Cardiac muscle cell (in vitro differentiated cells and primary cell): ENCODE measurements around the gene PSAP. TPM values are rescaled to one million over a fixed set of nuclear protein-coding genes. Genes with fewer than 3 reads are reported as not detected.

Experiments used
- DNase-seq, 2 donors: peaks; one replicate each; pipeline versions ENCODE4 v3.0.0 to v3.0.0-alpha.2; 2010 to 2017; ENCODE audit warnings: low read depth in 1 of 2, low spot score in 1 of 2
- H3K27ac ChIP-seq: fragments of 200-600 bp; sonication (generic); 2 replicates; pipeline ENCODE4 v1.5.1; 2016
- H3K27me3 ChIP-seq: fragments of 200-600 bp; sonication (generic); 2 replicates; pipeline ENCODE4 v1.6.0; 2016; ENCODE audit warnings: control low read depth
- H3K36me3 ChIP-seq: fragments of 200-600 bp; sonication (generic); 2 replicates; pipeline ENCODE4 v1.5.1; 2016; ENCODE audit warnings: control low read depth
- H3K4me1 ChIP-seq: fragments of 200-600 bp; sonication (generic); 2 replicates; pipeline ENCODE4 v1.8.1; 2017; ENCODE audit warnings: low read depth, mild to moderate bottlenecking, mixed run types
- H3K4me3 ChIP-seq: fragments of 200-600 bp; sonication (generic); 2 replicates; pipeline ENCODE4 v1.5.1; 2016; ENCODE audit warnings: mild to moderate bottlenecking
- H3K9me3 ChIP-seq: fragments of 200-600 bp; sonication (generic); 2 replicates; pipeline ENCODE4 v1.5.1; 2017; ENCODE audit warnings: low read depth, mild to moderate bottlenecking, control low read depth
- polyA plus RNA-seq: library from polyadenylated mRNA; unstranded; fragments of >200 nt; fragmentation: Nextera tagmentation; extraction: Ambion mirVana; gene quantifications from 2 replicates; pipeline ENCODE4 v1.2.1, GENCODE V29; 2016
- total RNA-seq: library from RNA; depleted of rRNA; stranded (reverse); fragments of >200 nt; gene quantifications from 2 replicates; pipeline ENCODE4 v1.2.3, GENCODE V29; 2016
- TF ChIP-seq, protein P1 (sequence below): IDR thresholded peaks from 2 replicates; pipeline ENCODE4 v1.5.1; 2012; ENCODE audit warnings: low read depth, mild to moderate bottlenecking, low read length

The PSAP gene
- total and polyA plus RNA-seq, 2 experiments from 2014 or later = 624 to 844 TPM

DNA sequence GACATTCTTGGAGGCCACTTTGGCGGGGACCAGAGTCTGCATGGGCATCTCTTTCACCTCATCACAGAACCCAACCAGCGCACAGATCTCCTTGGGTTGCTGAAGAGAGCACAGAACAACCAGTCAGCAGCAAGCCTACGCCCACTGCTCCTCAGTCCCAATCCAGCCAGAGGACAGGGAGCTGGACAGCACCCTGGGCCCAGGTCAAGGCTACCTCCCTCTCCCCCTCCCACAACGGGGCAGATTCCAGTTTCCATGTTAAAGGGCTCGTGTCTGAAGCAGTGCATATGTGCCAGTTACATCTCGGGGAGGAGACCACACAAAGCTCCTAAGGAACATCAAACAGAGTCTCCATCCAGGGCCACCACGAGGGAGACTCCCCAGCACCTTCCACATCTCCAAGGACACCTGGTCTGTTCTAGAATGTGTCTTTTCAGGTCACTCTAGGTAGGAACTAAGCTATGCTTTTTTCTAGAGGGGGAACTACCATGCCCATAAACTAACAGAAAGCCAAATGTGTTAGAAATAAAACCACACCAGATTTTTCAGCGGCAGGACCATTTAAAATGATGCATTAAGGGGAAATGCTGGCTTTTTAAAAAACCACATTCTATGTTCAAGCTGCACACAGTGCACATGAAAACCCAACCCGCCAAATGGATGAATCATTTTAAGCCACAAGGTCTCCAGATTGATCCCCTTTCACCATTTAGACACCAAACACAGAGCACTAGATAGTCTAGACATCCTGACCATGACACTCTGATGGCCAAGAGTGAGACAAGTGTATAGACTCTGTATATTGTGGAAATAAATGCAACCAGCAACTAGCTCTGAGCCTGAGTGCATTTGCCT is 28.9 kb downstream of the PSAP start:
- TF ChIP-seq, protein P1, sequence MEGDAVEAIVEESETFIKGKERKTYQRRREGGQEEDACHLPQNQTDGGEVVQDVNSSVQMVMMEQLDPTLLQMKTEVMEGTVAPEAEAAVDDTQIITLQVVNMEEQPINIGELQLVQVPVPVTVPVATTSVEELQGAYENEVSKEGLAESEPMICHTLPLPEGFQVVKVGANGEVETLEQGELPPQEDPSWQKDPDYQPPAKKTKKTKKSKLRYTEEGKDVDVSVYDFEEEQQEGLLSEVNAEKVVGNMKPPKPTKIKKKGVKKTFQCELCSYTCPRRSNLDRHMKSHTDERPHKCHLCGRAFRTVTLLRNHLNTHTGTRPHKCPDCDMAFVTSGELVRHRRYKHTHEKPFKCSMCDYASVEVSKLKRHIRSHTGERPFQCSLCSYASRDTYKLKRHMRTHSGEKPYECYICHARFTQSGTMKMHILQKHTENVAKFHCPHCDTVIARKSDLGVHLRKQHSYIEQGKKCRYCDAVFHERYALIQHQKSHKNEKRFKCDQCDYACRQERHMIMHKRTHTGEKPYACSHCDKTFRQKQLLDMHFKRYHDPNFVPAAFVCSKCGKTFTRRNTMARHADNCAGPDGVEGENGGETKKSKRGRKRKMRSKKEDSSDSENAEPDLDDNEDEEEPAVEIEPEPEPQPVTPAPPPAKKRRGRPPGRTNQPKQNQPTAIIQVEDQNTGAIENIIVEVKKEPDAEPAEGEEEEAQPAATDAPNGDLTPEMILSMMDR = no peak
- DNase-seq = no peak
- H3K4me1 ChIP-seq = no peaks in the 10 kb centered on the region

GRCh38 chr10:71820966-71821365 is 30.1 kb downstream of the PSAP start:
- Histone ChIP-seq H3K27me3 (no peaks in the 10 kb centered on the region), H3K9me3 (no peaks in the 10 kb centered on the region), H3K4me3 (no peak overlapping the region), H3K4me1 (no peaks in the 10 kb centered on the region), H3K36me3 (peaks cover 75% of the 10 kb centered on the region), H3K27ac (no peak overlapping the region)
- DNase-seq = no peak
- TF ChIP-seq, protein P1 = no peak

More for the DNA sequence above, 28.9 kb downstream of the PSAP start:
- Histone ChIP-seq H3K9me3 (no peaks in the 10 kb centered on the region), H3K4me3 (no peak overlapping the region), H3K36me3 (peaks cover 79% of the 10 kb centered on the region), H3K27ac (no peak overlapping the region), H3K27me3 (no peaks in the 10 kb centered on the region)

DNA sequence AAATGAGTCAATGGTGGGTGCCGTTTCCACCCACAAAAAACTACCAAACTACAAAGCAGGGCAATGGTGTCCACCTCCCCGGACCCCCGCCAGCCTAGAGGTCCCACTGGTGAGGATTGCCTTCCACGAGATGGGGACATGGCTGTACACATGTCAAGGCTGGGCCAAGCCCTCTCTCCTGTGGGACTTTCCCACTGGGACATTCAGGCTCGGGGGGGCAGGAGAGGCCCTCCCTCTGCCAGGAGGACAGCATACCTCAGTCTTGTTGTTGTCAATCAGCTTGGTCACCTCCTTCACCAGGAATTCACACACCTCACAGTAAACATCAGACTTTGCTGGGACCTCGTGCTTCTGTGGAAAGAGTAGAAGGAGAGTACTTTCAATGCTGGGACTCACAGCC is 31.1 kb downstream of the PSAP start:
- TF ChIP-seq, protein P1 = no peak
- H3K9me3 ChIP-seq = no peaks in the 10 kb centered on the region

DNA sequence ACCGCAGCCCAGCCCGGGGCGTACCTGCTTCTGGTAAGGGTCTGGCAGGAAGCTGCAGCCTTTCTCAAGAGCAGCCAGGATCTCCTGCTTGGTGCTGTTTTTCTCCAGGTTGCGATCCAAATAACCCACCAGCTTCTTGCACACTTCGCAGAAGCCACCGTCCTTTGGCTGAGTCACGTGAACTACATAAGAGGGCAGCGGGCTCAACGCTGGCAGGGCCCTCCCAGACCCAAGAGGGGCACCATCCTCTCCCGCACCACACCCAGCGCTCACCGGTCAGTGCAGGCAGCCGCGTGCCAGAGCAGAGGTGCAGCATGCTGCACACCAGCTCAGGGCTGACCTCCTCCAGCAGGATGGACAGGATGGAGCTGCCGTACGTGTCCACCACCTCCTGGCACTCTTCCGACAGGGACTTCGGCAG is 31.6 kb downstream of the PSAP start:
- Histone ChIP-seq H3K4me3 (no peak overlapping the region), H3K27me3 (no peaks in the 10 kb centered on the region), H3K27ac (no peak overlapping the region), H3K36me3 (peaks cover 64% of the 10 kb centered on the region), H3K4me1 (no peaks in the 10 kb centered on the region), H3K9me3 (no peaks in the 10 kb centered on the region)
- DNase-seq = no peak
- TF ChIP-seq, protein P1 = no peak

More for the DNA sequence above, 31.1 kb downstream of the PSAP start:
- DNase-seq = no peak
- no peaks in the 10 kb centered on the region for H3K27me3 ChIP-seq
- peaks cover 70% of the 10 kb centered on the region for H3K36me3 ChIP-seq
- no peak overlapping the region for H3K27ac ChIP-seq
- no peaks in the 10 kb centered on the region for H3K4me1 ChIP-seq
- no peak overlapping the region for H3K4me3 ChIP-seq

DNA sequence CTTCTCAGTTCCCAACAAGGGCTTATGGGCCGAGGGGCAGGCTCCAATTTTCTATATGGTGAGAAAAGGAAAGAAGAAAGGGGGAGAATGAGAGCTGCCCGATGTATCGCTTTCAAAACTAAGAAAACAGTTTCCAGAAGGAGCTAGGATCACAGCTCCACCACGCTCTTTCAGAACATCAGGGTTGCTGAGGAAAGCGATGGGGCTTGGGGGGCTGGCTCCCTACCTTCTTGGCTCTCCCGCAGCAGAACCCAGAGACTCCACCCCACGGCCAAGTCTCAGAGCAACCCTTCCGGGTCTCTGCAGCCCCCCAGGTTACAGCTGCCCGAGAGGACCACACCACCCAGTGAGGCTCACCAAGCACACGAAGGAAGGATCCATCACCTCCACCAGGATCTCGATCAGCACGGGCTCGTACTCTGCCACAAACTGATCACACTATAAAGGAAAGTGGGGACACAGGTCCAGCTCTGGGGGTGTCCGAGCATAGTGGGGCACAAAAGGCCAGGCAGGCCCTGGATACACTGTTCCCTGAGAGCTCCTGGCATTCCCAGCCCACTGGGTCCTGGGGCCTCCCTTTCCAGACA is 32.3 kb downstream of the PSAP start:
- no peak overlapping the region for H3K4me3 ChIP-seq
- H3K27ac ChIP-seq = no peak overlapping the region
- TF ChIP-seq, protein P1 = no peak
- no peaks in the 10 kb centered on the region for H3K27me3 ChIP-seq
- no peak for DNase-seq
- no peaks in the 10 kb centered on the region for H3K9me3 ChIP-seq
- H3K36me3 ChIP-seq = peaks cover 59% of the 10 kb centered on the region
- no peaks in the 10 kb centered on the region for H3K4me1 ChIP-seq
